ENCODE measurements around the gene SMNDC1.

SMNDC1 gene

GRCh38 chr10:110344622-110345021 lies 39.9 kb upstream of the SMNDC1 start:
- Histone ChIP-seq H3K9me3 (ENCODE audit: insufficient read depth, low read length) (no peaks in the 10 kb centered on the region), H3K4me2 (ENCODE audit: low read depth, low read length, poor library complexity, severe bottlenecking) (no peak overlapping the region), H3K9ac (ENCODE audit: low read length) (no peak overlapping the region), H3K4me3 (ENCODE audit: insufficient read depth, low read length, poor library complexity, severe bottlenecking) (no peak overlapping the region), H3F3A (ENCODE audit: insufficient read depth) (no peaks in the 10 kb centered on the region), H3K27me3 (ENCODE audit: low read length) (no peaks in the 10 kb centered on the region), H4K20me1 (ENCODE audit: low read depth, low read length) (no peaks in the 10 kb centered on the region), H2AFZ (ENCODE audit: low read depth, low read length, severe bottlenecking) (no peak overlapping the region), H3K27ac (ENCODE audit: low read depth, low read length) (no peak overlapping the region), H3K9me2 (replicated peaks; ENCODE audit: insufficient read depth, low read length) (no peaks in the 10 kb centered on the region), H3K79me2 (ENCODE audit: insufficient read depth, low read length) (no peaks in the 10 kb centered on the region), H3K36me3 (ENCODE audit: low read length) (no peaks in the 10 kb centered on the region)
- TF ChIP-seq CTCF (IDR thresholded peaks at IDR 0.05; ENCODE audit: insufficient read depth, low read length, poor library complexity, severe bottlenecking) (no peak), EZH2phosphoT487 (conservative IDR thresholded peaks at IDR 0.05; ENCODE audit: low read length) (no peak)

DNA sequence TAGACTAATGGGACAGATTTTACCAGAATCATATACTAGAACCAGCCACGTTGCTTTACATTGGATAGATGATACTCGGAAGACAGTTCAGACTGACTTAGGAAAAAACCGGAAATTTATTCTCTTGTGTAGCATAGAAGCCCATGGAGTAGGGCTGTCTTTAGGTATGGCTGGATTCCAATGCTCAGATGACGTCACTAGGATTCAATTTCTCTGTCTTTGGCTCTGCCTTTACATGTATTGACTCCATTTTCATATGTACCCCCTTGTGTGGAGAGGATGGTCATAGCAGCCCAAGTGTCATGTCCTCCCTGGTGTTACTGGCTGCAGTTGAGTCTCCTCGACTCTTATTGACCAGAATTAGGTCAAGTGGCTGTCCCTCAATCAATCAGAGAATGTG lies 39.2 kb upstream of the SMNDC1 start:
- H3K4me3 ChIP-seq (ENCODE audit: insufficient read depth, low read length, poor library complexity, severe bottlenecking): no peak overlapping the region
- TF ChIP-seq CTCF (IDR thresholded peaks at IDR 0.05; ENCODE audit: insufficient read depth, low read length, poor library complexity, severe bottlenecking) (no peak), EZH2phosphoT487 (conservative IDR thresholded peaks at IDR 0.05; ENCODE audit: low read length) (no peak)
- H3K9me3 ChIP-seq (ENCODE audit: insufficient read depth, low read length): no peaks in the 10 kb centered on the region
- H3K27ac ChIP-seq (ENCODE audit: low read depth, low read length): no peak overlapping the region
- no peak overlapping the region for H3K9ac ChIP-seq (ENCODE audit: low read length)
- no peaks in the 10 kb centered on the region for H3K27me3 ChIP-seq (ENCODE audit: low read length)
- no peaks in the 10 kb centered on the region for H3K79me2 ChIP-seq (ENCODE audit: insufficient read depth, low read length)
- no peak overlapping the region for H3K4me2 ChIP-seq (ENCODE audit: low read depth, low read length, poor library complexity, severe bottlenecking)
- H3K9me2 ChIP-seq (replicated peaks; ENCODE audit: insufficient read depth, low read length): no peaks in the 10 kb centered on the region
- no peaks in the 10 kb centered on the region for H3F3A ChIP-seq (ENCODE audit: insufficient read depth)
- H4K20me1 ChIP-seq (ENCODE audit: low read depth, low read length): no peaks in the 10 kb centered on the region
- H2AFZ ChIP-seq (ENCODE audit: low read depth, low read length, severe bottlenecking): no peak overlapping the region
- H3K36me3 ChIP-seq (ENCODE audit: low read length): no peaks in the 10 kb centered on the region

DNA sequence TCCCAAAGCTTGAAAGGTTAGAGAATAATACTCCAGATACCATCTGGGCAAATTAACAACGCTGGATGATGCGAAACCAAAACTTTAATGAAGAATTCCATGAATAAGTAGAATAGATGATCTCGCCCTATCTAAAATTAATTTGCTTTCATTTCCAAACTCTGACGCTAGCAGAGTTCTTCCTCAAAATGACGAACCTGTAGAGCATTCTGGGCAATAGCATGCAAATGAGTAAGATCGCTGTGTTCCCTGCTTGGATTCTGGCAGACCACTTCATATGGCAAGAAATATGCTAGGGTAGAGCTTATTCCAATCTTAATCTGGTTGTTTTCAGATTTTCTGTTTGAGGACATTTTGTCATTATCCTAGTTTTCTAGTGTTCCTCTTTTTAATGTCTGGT lies 36.1 kb upstream of the SMNDC1 start:
- no peak overlapping the region for H2AFZ ChIP-seq (ENCODE audit: low read depth, low read length, severe bottlenecking)
- no peaks in the 10 kb centered on the region for H3F3A ChIP-seq (ENCODE audit: insufficient read depth)
- no peak overlapping the region for H3K4me2 ChIP-seq (ENCODE audit: low read depth, low read length, poor library complexity, severe bottlenecking)
- H3K27ac ChIP-seq (ENCODE audit: low read depth, low read length): no peak overlapping the region
- no peak overlapping the region for H3K4me3 ChIP-seq (ENCODE audit: insufficient read depth, low read length, poor library complexity, severe bottlenecking)
- no peaks in the 10 kb centered on the region for H4K20me1 ChIP-seq (ENCODE audit: low read depth, low read length)
- H3K27me3 ChIP-seq (ENCODE audit: low read length): no peaks in the 10 kb centered on the region
- no peaks in the 10 kb centered on the region for H3K9me3 ChIP-seq (ENCODE audit: insufficient read depth, low read length)
- H3K9me2 ChIP-seq (replicated peaks; ENCODE audit: insufficient read depth, low read length): no peaks in the 10 kb centered on the region
- TF ChIP-seq EZH2phosphoT487 (conservative IDR thresholded peaks at IDR 0.05; ENCODE audit: low read length): no peak
- TF ChIP-seq CTCF (IDR thresholded peaks at IDR 0.05; ENCODE audit: insufficient read depth, low read length, poor library complexity, severe bottlenecking): no peak
- no peaks in the 10 kb centered on the region for H3K36me3 ChIP-seq (ENCODE audit: low read length)
- H3K79me2 ChIP-seq (ENCODE audit: insufficient read depth, low read length): no peaks in the 10 kb centered on the region
- H3K9ac ChIP-seq (ENCODE audit: low read length): no peak overlapping the region

DNA sequence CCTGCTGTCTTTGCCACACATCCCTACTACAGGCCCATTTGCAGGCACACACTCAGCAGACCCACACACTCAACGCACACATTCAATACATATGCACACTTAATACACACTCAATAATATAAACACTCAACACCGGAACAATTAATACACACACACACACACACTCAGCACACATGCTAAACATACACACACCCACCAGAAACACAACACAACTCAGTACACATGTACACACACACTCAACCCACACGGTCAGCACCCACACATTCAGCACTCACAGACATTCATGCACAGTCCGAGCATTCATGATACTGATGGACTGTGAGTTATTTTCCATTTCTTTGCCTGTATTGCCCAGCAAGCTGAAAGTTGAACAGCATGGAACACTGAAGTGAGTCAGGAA lies 35.4 kb upstream of the SMNDC1 start:
- H3K27ac ChIP-seq (ENCODE audit: low read depth, low read length): no peak overlapping the region
- no peak overlapping the region for H3K4me3 ChIP-seq (ENCODE audit: insufficient read depth, low read length, poor library complexity, severe bottlenecking)
- TF ChIP-seq CTCF (IDR thresholded peaks at IDR 0.05; ENCODE audit: insufficient read depth, low read length, poor library complexity, severe bottlenecking) (no peak), EZH2phosphoT487 (conservative IDR thresholded peaks at IDR 0.05; ENCODE audit: low read length) (no peak)
- H3K9ac ChIP-seq (ENCODE audit: low read length): no peak overlapping the region
- no peaks in the 10 kb centered on the region for H3K79me2 ChIP-seq (ENCODE audit: insufficient read depth, low read length)
- no peaks in the 10 kb centered on the region for H3K27me3 ChIP-seq (ENCODE audit: low read length)
- no peak overlapping the region for H3K4me2 ChIP-seq (ENCODE audit: low read depth, low read length, poor library complexity, severe bottlenecking)
- no peaks in the 10 kb centered on the region for H4K20me1 ChIP-seq (ENCODE audit: low read depth, low read length)
- H2AFZ ChIP-seq (ENCODE audit: low read depth, low read length, severe bottlenecking): no peak overlapping the region
- no peaks in the 10 kb centered on the region for H3K36me3 ChIP-seq (ENCODE audit: low read length)
- no peaks in the 10 kb centered on the region for H3K9me2 ChIP-seq (replicated peaks; ENCODE audit: insufficient read depth, low read length)
- H3F3A ChIP-seq (ENCODE audit: insufficient read depth): no peaks in the 10 kb centered on the region
- H3K9me3 ChIP-seq (ENCODE audit: insufficient read depth, low read length): no peaks in the 10 kb centered on the region
